ENCODE results near the gene RUNX1.
"Not testable (repeated sequence)": the region's sequence is repeated elsewhere in the genome, so short reads cannot be mapped to it uniquely, and the experiment has no call there.

The RUNX1 gene

DNA sequence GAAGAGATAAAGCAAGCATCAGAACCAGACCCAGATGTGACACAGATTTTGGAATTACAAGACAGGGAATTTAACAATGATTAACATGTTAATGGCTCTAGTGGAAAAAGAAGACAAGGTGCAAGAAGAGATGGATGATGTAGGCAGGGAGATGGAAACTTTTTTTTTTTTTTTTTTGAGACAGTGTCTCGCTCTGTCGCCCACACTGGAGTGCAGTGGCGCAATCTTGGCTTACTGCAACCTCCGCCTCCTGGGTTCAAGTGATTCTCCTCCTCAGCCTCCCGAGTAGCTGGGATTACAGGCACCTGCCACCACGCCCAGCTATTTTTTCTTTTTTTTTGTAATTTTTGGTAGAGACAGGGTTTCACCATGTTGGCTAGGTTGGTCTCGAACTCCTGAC, 244.5 kb downstream of the RUNX1 start:
- DNase-seq (ENCODE audit: low read depth): not testable (repeated sequence)

DNA sequence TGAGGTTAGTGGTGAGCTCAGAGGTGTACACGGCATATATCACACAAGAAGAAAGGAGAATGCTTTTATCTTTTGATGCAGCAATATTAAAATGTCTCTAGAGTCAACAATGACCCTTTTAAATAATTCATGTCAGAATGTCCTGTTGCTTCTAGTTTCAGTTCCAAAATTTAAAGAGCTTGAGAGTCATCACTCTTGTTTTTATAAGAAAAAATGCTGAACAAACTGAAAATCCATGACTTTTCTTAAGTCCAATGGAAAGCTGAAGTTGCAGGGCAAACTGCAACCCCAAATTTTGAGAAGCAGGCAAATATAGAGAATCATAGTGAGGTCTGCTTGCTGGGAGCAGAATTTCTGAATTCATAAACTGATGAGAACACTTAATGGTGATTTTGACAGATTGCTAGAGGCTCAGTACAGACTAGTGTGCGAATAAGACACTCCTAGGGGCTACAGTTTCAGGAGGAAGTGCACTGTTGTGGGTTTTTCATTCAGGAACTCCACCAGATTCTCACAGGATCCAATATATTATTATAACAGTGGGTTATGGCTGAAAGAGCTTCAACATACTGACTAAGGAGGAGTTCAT, 245.2 kb downstream of the RUNX1 start:
- no peak for DNase-seq (ENCODE audit: low read depth)

GRCh38 chr21:34802180-34802899, 246.8 kb downstream of the RUNX1 start:
- DNase-seq (ENCODE audit: low read depth): no peak

GRCh38 chr21:34801519-34802132, 247.5 kb downstream of the RUNX1 start:
- DNase-seq (ENCODE audit: low read depth): no peak

DNA sequence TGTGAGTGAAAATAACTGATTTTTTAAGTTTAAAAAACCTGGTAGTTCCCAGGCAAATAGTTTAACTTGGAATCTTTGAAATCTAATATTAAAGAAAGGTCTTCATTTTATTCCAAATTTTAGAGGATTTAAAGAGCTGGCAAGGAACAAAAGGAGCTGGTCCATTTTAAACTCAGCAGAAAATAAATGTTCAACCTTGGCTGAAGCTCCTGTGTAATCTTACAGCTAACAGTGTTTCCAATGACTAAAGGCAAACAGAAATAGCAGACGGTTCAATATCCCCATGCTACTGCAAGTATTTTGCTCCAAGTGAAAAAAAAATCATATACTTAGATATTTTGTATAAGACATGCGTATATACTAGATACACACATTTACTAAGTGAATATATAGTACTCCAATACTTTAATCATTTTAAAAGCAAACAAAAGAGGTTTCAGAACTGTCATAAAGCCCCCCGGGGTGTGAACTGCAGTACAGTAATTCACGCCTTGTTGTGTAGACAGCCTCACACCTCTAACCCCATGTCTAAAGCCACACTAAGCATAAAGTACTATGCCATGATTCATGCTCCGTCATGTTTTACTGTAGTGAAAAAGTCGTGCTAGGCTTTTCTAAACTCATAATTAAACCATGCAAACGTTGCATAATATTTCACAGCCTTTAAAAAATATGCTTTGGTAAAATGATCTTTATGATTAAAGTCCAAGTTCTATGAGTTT, 248.1 kb downstream of the RUNX1 start:
- DNase-seq (ENCODE audit: low read depth): no peak

DNA sequence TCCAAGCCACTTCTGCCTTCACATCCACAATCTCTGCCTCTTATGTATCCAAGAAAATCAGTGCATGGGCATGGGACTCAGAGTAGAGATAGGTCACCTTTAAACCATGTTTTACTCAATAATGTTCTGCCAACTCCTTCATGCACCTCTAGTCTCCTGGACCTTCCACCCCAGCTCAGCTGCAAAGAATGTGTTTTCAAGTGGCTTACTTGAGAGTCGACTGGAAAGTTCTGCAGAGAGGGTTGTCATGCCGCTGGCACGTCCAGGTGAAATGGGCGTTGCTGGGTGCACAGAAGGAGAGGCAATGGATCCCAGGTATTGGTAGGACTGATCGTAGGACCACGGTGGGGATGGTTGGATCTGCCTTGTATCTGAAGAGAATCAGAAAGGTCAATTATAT, 250.0 kb downstream of the RUNX1 start:
- DNase-seq (ENCODE audit: low read depth): no peak

- DNase-seq (ENCODE audit: low read depth): no peak
Measured at GRCh38 chr21:34797921-34798535, 251.1 kb downstream of the RUNX1 start.

GRCh38 chr21:34797201-34797525, 251.9 kb downstream of the RUNX1 start:
- no peak for DNase-seq (ENCODE audit: low read depth)

- DNase-seq (ENCODE audit: low read depth): no peak
Measured at GRCh38 chr21:34796518-34797200, 252.4 kb downstream of the RUNX1 start.

- no peak for DNase-seq (ENCODE audit: low read depth)
Measured at GRCh38 chr21:34795548-34796180, 253.4 kb downstream of the RUNX1 start.

- DNase-seq (ENCODE audit: low read depth): no peak
Measured at GRCh38 chr21:34795175-34795547, 253.9 kb downstream of the RUNX1 start.

DNA sequence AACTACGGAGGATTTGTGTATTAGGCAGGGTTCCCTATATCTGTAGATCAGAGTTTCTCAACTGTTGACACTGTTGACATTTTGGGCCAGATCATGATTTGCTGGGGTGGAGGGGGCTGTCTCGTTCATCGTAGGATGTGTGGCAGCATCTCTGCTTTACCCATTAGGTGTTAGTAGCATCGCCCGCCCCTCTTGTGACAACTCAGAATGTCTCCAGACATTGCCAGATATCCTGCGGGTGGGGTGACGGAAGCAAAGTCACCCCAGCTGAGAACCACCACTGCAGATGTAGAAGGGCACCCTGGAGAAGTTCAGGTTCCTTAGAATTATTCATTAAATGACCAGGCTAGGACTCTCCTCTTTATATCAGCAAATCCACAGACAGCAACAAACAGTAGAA, 254.4 kb downstream of the RUNX1 start:
- no peak for DNase-seq (ENCODE audit: low read depth)

GRCh38 chr21:34793471-34793870, 255.6 kb downstream of the RUNX1 start:
- DNase-seq (ENCODE audit: low read depth): no peak

- no peak for DNase-seq (ENCODE audit: low read depth)
Measured at GRCh38 chr21:34792504-34793089, 256.5 kb downstream of the RUNX1 start.

DNA sequence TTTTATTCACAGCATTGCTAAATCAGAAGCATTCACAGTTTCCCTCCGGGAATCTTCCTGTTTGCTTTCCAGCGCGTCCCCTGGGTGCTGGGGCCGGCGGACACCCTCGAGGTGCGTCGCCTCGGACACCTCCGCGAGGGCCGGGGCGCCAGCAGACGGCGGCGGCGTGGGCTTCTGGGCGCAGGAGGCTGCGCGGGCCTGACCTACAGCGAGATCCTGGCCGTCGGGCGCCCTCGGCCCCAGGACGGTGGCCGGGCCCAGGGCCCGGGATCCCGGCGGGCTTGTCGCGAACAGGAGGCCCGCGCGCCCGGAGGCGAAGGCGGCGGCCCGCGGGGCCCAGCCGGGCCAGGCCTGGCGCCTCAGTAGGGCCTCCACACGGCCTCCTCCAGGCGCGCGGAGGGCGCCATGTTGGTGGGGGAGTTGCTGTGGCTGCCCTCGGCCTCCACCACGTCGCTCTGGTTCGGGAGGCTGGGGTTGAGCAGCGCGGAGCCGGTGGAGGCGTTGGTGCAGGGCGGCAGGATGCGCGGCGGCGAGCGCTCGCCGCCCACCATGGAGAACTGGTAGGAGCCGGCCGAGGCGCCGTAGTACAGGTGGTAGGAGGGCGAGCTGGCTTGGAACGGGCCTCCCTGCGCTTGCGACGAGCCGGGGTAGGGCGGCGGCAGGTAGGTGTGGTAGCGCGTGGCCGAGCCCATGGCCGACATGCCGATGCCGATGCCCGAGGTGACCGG, 257.2 kb downstream of the RUNX1 start:
- no peak for DNase-seq (ENCODE audit: low read depth)

- DNase-seq (ENCODE audit: low read depth): no peak
Measured at GRCh38 chr21:34790834-34791233, 258.3 kb downstream of the RUNX1 start.

GRCh38 chr21:34790341-34790740, 258.8 kb downstream of the RUNX1 start:
- no peak for DNase-seq (ENCODE audit: low read depth)

- DNase-seq (ENCODE audit: low read depth): no peak
Measured at GRCh38 chr21:34788879-34789278, 260.2 kb downstream of the RUNX1 start.

DNA sequence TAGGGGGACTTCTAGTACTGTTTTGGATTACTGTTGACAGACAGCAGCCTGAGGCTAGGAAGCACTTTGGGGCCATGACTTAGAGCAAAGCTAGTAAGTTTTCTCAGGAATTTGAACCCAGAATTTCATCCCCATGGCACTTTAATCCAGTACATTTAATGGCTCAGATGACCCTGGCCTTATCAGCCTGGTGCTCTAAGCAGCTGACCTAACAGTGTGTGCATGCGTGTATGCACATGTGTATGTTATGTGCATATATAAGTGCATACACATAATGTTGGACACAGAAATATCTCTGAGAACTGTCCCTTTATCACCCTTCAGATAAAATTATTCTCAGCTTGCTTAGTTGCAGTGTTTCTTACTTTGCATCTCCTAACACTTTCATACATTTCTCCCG, 265.3 kb downstream of the RUNX1 start:
- no peak for DNase-seq (ENCODE audit: low read depth)

Measured in stimulated activated CD8-positive, alpha-beta memory T cell treated with anti-CD3 and anti-CD28 coated beads, Interleukin-12 subunit alpha, Interleukin-12 subunit beta, amount 100 ng/mL, for 4 hours (primary cell).